GM19463 (cell line): Measurements from ENCODE around the gene XPR1.
"Not testable (repeated sequence)": the region's sequence is repeated elsewhere in the genome, so short reads cannot be mapped to it uniquely, and the experiment has no call there.

Experiments
- ATAC-seq: cut with Tn5 transposase; IDR thresholded peaks from one replicate; pipeline ENCODE4 v1.9.1; 2021; ENCODE audit warnings: mild to moderate bottlenecking, moderate library complexity; ENCODE audit not compliant: unreplicated experiment

XPR1 gene

DNA sequence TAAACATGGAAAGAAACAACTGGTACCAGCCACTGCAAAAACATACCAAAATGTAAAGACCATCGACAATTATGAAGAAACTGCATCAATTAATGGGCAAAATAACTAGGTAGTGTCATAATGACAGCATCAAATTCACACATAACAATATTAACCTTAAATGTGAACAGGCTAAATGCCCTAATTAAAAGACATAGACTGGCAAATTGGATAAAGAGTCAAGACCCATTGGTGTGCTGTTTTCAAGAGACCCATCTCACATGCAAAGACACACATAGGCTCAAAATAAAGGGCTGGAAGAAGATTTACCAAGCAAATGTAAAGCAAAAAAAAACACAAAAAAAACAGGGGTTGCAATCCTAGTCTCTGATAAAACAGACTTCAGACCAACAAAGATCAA, 201.4 kb downstream of the XPR1 start:
- ATAC-seq = not testable (repeated sequence)

DNA sequence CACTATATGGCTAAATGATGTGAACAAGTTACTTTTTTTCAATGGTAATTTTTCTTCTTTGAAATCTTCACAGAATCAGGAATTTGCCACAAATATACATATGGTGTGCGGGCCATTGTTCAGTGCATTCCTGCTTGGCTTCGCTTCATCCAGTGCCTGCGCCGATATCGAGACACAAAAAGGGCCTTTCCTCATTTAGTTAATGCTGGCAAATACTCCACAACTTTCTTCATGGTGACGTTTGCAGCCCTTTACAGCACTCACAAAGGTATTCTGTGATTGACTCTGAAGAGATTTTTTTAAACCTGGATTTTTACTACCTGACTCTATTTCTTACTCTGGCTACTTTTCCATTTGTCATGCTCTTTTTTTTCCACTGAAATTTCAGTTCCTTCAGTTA, 204.6 kb downstream of the XPR1 start:
- ATAC-seq = no peak

DNA sequence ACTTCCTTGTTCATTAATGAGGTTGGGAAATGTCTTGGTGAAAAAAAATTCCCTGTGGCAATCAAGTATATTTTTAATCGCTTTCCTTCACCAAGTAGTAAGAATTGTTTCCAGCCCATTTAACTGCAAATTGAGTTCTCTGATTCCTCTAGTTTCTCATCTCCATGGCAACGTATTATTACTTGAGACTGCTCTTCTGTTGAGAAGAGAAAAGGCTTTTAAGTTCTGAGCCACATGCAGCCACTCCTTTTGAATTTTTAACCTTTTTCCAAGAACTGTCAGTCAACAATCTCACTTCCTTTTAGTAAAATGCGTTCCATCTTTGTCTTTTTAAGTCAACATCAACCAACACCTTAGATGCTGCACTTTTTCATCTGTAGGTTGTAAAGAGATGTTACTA, 205.2 kb downstream of the XPR1 start:
- no peak for ATAC-seq

DNA sequence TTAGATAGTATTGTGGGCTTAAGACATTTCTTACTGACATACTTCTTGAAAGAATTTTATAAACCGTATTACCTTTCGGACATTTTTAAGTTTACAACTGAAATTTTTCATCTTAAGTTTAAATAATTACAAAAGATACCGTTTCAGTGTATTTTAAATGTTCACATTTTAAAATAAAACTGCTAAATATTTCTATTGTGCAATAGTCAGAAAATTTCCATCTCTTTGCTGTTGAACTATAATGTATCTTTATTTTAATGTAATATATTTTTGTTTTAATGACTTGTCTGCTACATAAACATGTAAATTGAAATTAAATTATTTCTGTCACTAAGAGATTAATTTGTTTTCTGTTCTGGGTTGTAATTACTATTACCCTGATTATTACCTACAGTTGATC, 206.7 kb downstream of the XPR1 start:
- no peak for ATAC-seq

DNA sequence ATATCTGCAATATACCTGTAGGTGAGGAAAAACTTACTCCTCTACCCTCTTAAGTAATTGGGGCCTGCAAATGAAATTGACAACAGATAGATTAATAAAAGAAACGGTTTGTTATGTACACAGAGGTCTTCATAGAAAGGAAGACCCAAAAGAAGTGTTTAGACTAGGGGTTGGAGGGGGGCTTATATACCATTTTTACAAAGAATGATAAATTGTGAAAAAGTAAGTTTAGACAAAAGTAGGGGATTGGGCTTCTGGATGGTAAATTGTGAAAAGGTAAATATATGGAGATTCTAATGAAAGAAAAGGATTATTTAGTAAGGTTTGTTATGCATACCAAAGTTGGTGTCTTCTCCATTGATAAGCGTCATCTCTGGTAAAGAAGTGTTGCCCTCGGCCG, 207.7 kb downstream of the XPR1 start:
- ATAC-seq = no peak

DNA sequence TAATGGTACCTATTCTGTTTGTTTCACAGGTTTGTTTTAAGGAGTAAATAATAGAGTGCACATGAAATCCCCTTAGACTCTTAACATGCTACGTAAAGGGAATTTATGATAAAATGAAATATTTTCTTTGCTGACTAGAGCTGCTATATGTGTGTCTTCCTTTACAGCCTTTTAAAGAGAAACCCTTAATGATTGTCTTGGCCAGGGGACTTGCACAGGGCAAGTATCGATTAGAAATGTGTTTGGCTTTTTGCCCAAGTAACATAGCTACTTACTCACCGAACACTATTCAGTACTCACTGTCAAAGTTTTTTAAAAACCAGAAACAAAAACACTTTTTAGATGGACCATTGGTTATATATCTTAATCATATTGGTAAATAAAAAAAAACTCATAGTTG, 209.6 kb downstream of the XPR1 start:
- ATAC-seq = no peak

DNA sequence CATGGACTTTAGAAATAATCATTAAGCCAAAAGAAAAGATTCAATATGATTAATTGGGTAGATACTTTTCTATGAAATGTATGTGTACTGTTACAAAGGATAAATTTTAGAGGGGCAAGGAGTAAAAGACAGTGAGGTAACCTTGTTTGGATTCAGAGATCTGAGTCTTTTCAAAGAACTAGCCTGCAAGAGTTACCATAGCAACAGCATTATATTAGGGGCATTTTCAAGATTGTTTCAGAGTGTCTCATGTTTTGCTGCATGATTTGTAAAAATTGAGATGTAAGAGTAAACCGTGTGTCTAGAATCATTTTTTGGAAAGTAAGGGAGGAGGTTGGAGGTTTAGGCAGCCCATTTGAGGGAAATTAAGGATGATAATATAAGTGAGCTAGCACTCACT, 210.2 kb downstream of the XPR1 start:
- ATAC-seq = no peak

DNA sequence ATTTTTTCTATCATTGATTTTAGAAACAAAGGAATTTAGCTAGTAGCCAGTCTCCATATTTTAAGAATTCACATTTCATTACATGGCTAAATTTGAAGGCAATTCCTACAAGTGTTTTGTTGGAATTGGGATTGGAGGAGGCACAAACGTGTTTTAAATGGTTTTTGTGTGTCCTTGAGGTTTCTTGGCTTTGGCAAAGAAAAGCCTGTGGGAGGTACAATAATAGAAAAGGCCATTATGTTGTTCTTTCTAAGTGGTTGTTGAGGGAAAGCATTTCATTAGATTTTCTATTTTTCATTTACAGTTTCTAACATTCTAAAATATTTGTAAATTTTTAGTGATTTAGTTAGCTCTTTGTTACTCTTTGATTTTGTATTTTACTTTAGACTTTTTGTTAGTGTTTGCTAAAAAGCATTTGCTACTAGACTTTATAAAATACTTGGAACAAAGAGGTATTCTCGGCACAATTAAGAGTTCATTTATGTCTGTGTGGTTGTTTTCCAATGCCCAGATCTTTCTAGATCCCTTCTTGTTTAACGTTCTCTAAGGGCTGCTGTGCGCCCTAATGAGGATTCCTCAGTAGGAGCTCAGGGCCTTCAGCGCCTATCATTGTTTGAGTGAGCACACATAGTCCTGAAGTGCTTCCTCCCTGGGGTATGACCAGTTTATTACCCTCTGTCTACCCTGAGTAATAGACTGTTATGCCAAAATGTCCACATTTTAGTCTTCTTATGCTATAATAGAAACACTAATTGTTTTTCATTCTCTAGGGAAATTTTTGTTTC, 210.9 kb downstream of the XPR1 start:
- no peak for ATAC-seq

DNA sequence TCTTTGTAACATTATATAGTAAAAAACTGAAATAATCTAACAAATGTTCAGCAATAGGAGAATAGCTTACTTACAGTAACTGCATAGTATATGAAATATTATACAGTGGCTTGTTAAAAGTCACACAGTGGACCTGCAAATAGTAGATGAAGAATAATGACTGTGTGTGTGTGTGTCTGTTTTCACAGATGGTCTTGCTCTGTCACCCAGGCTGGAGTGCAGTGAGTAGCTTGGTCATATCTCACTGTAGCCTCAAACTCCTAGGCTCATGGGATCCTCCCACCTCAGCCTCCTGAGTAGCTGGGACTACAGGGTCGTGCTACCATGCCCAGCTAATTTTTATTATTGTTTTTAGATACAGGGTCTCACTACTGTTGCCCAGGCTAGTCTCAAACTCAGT, 213.5 kb downstream of the XPR1 start:
- no peak for ATAC-seq

DNA sequence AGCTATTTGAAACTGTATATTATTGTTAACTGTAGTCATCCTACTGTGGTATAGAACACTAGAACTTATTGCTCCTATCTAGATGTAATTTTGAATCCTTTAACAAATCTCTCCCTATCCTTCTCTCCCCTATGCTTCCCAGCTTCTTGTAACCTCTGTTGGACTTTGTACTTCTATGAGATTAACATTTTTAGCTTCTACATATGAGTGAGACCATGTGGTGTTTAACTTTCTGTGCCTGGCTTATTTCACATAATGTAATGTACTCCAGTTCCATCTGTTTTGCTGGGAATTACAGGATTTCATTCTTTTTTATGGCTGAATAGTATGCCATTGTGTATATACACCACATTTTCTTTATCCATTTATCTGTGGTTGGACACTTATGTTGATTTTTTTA, 216.4 kb downstream of the XPR1 start:
- no peak for ATAC-seq

DNA sequence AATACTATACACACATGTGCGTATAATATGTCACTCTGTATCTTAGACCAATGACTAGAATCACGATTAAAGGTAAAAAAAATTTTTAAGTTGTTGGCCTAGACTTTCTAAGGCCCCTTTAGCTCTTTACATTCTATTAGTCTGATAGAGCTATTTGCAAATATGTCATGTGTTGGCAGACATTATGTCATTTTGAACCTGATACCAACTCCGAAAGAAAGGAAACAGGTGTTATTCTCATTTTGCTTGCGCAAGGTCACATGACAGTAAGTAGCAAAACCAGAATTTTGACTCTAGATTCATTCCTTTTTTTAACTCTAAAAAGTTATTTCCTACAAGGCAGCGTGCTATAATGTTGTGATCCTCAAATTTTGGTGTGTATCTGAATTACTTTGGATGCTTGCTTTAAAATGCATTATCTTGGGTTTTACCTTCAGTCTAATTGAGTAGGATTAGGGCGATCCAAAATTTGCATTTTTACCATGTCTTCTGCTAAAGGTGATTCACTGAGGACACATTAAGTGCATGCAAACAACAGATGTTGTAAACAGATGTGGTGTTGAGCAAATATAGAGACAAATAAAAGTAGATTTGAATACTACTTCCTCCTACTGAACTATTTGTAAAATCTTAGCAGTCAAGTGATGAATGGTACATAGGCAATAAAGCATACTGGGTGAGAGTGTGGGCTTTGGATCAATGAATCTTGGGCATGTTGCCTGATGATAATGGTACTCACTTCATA, 217.4 kb downstream of the XPR1 start:
- ATAC-seq = peak; percentile 75

DNA sequence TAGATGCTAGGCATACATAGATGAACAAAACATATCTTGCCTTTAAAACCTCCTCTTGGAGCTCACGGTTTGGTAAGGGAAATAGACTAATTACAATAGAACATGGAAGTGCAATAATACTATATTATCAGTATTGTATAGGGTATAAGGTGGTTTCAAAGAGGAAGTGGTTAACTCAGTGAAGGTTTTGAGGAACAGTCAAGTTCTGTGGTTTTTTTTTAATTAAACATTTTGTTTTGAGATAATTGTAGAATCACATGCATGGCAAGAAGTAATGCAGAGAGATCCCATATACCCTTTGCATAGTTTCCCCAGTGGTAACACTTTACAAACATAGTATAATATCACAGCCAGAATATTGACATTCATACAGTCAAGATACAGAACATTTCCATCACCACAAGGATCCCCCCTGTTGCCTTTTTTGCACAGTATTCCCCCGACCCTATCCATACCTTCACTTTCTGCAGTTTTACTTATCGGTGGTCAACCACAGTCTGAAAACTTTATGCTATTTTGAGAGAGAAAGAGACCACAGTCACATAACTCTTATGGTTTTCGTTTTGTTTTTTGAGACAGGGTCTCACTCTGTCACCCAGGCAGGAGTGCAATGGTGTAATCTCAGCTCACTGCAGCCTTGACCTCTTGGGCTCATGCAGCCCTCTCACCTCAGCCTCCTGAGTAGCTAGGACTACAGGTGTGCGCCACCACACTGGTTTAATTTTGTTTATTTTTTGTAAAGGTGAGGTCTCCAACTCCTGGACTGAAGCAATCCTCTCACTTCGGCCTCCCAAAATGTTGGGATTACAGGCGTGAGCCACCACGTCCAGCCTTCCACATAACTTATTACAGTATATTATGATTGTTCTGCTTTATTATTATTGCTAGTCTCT, 220.4 kb downstream of the XPR1 start:
- no peak for ATAC-seq

DNA sequence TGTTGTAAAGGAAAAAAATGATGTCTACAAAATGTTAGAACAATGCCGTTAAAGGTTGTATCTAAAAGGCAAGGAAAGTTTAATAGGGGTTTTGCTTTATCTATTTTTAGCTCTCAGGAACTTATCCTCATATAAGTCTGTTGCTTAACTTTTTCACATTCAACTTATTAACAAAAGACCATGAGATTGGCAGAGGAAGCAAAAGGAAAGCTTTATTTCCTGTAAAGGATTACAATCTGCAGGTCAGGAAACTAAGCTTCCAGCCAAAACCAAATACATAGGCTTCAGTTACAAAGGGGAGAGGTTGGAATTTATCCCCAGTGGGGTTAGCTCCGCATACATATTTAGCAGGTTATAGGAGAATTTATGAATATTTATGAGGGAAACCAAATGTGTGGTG, 222.2 kb downstream of the XPR1 start:
- no peak for ATAC-seq

DNA sequence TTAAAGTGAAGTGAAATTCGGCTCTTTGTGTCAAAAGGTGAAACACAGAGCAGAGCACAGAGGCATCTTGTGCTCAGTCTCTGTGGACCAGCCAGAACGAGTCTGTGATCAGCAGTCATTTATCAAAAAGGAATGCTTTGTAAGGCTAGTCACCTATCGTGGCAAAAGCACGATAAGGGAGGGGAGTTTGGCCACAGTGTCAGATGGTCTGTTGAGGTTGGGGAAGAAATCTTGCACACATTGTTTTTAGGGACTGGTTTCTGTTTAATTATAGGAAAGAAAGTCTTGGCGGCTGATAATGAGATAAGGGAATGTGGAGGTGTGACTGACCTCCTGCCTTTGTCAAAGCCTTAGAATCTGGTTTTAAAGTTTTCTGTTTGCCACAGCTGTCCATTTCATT, 222.6 kb downstream of the XPR1 start:
- ATAC-seq = no peak

DNA sequence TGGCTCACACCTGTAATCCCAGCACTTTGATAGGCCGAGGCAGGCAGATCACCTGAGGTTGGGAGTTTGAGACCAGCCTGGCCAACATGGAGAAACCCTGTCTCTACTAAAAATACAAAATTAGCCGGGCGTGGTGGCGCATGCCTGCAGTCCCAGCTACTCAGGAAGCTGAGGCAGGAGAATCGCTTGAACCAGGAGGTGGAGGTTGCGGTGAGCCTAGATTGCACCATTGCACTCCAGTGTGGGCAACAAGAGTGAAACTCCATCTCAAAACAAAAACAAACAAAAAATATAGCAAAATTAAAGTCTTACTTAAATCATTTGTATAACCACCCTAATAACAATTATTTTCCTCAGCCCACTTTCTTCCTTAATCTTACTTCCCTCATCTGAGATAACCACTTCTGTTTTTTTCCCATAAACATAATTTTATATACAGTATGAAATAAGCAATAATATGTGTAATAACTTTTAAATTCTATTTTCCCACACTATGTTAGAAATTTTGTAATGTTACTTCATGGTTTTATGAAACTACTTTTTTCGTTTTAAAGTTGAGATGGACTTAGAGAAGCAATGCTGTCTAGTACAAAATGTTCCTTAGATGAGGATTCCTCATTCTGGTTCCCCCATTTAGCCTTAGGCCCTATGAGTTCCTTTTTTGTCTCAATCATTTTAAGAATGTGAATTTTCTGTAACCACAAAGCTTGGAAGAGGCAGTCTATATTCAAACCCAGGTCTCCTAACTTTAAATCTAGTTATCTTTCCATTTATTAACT, 226.3 kb downstream of the XPR1 start:
- ATAC-seq = not testable (repeated sequence)

DNA sequence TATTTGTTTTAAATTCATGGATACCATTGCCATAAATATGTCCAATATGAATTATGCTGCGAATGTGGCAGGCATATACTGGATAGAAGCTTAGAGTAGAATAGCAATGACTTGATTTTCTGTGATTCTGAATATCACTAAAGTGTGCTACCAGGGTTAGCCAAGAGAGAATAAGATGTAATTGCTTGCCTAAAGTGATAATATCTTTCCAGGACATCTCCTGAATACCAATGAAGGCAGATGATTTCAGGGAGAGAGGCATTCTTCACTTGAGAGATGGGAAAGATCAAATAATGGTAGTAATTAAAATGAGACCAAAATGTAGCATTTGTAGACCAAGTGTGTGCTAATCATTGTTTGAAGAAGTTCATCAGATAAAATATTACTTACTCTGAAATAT, 227.5 kb downstream of the XPR1 start:
- no peak for ATAC-seq

DNA sequence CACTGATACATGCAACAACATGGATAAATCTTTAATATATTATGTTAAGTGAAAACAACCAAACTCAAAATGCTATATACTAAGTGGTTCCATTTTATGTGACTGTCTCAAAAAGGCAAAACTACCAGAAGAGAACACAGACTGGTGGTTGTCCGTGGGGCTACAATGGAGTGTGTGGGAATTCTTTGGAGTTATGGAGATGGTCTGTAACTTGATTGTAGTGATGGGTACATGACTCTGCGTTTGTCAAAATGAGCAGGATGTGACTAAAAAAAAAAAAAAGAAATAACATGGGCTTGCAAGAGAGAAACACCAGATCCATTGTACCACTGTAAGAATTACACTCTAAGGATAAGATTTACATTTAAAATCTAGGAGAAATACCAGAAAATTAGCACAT, 228.7 kb downstream of the XPR1 start:
- ATAC-seq = no peak

DNA sequence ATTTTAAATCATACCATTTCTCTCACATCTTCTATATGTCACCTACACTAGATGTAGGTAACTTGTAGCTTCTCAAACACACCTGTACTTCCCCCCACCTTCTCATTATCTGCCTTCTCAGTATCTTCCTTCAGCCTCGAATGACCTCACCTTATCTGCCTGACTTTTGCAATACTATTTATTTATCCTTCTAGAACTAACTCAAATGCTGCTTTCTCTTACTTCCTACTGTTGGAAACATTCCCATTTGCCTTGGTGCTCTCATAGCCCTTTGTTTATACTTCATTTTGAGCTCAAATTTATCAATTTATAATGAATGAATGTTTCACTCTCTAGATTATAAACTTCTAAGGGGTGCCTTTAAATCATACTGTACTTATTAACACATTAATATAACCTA, 230.5 kb downstream of the XPR1 start:
- no peak for ATAC-seq

DNA sequence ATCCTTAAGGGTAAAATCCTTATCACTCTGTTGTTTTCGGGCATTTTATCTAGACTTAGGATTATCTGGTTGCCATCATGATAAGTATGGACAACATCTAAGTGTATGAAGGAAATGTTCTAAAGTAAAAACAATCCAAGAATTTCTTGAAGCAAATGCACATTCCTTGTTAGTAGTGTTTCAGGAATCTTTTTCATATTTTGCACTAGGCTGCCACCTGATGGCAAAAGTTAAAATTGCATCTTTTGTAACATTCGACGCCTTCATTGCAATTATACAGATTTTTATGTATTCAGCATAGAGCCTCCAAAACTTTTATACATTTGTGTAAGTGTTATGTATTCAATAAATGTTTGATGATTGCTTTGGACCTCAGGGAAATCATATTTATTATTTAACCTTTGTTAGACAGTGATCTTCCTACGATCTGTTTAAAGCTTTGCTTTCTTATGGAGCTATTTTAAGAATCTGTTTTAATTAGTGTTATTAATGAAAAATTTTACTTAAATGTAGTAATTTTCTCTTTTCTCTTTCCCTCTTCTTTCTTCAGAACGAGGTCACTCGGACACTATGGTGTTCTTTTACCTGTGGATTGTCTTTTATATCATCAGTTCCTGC, 231.4 kb downstream of the XPR1 start:
- ATAC-seq = no peak

DNA sequence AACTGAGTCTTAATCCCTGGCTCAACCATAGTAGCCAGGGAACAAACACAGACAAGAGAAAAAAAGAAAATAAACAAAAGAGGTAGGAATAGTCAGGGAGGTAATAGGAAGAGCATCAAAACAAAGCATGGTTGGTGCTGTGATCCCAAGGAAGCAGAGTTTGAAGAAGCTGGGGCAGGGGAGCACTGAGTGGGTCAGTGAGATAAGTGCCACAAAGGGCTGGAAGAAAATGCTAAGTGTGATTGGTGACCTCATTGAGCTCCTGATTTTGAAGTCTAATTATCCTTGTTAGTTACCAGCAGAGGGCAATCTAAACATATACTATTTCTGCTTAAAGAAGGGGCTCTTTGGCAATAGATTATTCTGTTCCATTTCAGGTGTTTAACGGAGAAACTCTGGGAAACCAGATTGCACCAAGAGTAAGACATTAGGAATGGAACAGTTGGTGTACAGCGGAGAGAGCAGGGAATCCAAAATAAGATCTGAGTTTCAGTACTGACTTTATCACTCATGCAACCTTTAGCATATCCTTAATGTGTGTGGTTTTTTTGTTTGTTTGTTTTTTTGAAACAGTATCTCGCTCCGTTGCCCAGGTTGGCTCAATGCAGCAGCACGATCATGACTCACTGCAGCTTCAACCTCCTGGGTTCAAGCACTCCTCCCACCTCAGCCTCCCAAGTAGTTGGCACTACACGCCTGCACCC, 250.1 kb downstream of the XPR1 start:
- peak; percentile 57 for ATAC-seq
